HG03565 (cell line): ENCODE measurements around the gene PLEKHM3.
A peak's percentile ranks its signal among the peaks of the same experiment; 100 is the strongest.
"Not testable (repeated sequence)": the region's sequence is repeated elsewhere in the genome, so short reads cannot be mapped to it uniquely, and the experiment has no call there.

ENCODE experiments used
- ATAC-seq: cut with Tn5 transposase; IDR thresholded peaks from one replicate; pipeline ENCODE4 v1.9.1; 2021; ENCODE audit warnings: mild to moderate bottlenecking, moderate library complexity; ENCODE audit not compliant: unreplicated experiment

PLEKHM3 gene

GRCh38 chr2:208037564-208038487 lies 12.5 kb upstream of the PLEKHM3 start:
- no peak for ATAC-seq

DNA sequence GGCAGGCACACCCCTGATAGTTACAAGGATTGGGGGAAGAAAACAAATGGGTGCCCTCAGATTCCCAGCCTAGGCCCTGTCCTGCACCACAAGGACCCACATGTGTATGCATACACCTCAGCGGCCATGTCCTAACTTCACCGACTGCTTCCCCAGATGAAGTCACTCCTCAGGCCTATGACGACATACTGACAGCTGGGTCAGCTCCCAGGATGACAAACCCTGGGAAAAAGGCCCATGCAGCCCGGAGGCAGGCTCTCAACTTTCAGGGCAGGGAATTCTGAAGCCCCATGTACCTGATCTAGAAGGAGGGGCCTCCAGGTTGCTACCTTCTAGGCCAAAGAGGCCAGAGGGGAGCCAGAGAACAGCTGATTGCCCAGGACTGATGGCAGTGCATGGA lies 11.0 kb upstream of the PLEKHM3 start:
- no peak for ATAC-seq

DNA sequence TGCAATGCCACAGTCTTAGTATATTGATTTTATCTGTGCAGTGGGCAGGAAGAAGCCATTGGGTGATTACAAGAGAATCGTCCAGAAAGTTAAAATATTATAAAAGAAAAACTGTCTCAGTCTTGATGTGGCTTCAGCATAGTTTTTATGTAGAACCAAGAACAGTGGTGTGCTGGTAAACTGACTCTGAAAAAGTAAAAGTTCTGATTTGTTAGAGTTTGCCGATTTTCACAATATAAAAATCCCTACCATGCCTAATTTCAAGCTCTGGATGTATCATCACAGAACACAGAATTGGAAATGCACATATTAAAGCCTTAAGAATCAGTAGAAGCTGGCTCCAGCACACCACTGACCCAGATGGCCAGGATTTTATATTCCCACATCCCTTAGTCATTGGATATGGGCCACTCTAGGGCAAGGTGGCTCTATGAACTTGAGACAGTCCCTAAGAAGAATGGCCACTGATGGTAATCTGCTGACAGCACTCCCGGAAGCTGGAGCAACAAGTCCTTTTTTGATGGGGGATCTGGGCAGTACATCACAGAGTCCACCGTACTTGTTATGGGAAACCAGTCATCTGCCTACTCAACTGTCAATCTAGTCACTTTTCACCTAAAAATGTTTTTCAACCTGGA lies 9.3 kb upstream of the PLEKHM3 start:
- no peak for ATAC-seq

DNA sequence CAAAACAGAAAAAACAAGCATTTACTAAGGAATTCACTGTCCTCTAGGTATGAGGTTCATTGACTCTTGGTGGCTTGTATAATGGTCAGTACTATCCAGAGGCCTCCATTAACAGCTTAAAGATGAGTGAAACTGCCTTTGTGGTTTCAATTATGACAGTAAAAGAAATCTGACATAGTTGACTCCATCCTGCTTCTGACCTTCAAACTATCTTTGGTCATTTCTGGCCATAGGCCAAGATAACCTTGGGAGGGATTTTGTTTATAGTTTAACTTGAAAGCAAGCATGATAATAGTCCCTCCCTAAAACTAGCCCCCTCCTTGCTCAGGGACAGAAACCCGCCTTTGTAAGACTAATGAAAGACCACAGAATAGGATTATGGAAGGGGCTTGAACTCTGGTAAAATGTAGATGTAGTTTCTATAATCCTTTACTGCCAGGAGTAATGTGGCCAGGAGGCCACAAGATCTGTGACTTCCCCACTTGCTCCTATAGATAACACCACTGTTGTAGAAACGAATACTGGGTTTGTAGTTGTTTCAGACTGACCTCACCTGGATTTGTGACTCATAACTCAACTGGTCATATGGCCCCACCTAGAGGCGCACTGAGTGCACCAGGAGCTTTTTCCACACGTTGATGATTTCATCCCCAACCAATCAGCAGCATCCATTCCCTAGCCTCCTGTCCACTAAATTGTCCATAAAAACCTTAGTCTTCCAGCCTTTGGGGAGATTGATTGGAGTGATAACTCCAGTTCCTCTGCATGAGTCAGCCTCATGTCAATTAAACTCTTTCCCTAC lies 8.6 kb upstream of the PLEKHM3 start:
- peak; percentile 91 for ATAC-seq

- no peak for ATAC-seq
Measured at GRCh38 chr2:208031608-208032019, 6.3 kb upstream of the PLEKHM3 start.

DNA sequence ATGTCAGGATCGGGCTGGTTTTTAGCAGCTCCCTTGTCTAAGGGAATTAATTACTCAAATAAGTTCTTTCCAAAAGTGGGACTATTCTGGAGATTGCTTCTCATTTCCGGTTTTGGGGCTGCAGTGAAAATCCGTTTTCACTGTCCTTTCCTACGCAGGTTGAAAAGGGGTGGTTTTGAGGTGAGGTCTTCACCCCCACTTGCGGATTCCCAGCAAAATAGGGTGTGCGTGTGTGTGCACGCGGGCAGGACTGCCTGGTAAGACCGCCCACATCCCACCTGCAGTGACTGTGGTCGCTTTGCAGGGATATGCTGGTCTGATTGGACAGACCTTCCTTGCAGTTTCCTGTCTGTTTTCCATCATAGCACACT lies 472 bp upstream of the PLEKHM3 start:
- no peak for ATAC-seq

- ATAC-seq = no peak
Measured at GRCh38 chr2:208024091-208024490, 1.2 kb downstream of the PLEKHM3 start.

DNA sequence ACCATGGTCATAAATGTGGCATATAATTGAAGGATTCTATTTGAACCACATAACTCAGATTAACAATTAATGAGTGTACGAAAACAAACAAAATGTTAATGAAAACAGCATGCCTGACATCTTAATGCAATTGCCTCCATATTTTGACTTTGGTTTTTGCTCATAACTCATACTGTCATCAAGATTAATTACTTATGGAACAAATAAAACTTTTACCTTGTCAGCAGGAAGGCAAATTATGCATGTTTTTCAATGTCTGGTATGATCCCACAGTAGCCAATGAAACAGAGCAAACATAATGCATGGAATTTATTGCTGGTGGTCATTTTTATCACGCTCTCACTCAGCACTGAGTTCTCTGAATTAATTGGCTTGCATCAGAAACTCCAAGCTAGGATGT lies 5.1 kb downstream of the PLEKHM3 start:
- no peak for ATAC-seq

GRCh38 chr2:208018124-208018712 lies 7.1 kb downstream of the PLEKHM3 start:
- not testable (repeated sequence) for ATAC-seq

DNA sequence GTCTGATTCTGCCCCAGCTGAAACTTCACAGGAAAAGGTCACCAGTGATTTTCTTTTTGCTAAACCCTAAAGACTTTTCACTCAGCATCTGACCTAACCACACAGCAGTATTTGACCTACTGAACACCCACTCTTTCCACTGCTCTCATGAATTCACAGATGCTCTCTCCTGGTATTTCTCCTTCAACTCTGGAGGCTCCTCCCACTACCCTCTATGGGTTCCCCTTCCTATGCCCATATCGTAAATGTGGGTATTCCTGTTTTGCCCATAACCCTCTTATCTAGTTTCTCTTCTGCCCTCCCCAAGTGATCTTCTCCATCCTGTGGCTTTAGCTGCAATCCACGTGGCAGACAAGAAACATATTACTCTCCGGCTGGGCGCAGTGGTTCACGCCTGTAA lies 7.6 kb downstream of the PLEKHM3 start:
- ATAC-seq = no peak

DNA sequence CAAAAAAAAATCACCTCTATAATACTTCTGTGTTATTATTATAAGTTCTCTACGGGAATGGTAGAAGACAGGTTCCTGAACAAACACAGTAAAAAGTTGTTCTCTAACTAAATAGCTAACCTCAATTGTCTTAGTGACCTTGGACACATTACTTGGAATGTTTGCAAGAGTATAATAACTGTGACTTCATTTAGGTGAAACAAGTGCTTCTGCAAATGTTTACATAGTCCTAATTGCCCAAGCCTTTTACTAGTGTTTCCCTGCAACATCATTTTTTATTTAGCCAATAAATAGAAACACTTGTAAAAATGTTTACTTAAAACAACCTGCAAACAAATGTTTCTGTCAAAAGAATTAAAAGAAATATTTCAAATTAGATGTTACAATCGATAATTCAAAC lies 9.9 kb downstream of the PLEKHM3 start:
- no peak for ATAC-seq

GRCh38 chr2:208013285-208014178 lies 11.8 kb downstream of the PLEKHM3 start:
- ATAC-seq = no peak

- no peak for ATAC-seq
Measured at GRCh38 chr2:208012449-208012848, 12.9 kb downstream of the PLEKHM3 start.

- ATAC-seq = no peak
Measured at GRCh38 chr2:208010506-208010905, 14.8 kb downstream of the PLEKHM3 start.

DNA sequence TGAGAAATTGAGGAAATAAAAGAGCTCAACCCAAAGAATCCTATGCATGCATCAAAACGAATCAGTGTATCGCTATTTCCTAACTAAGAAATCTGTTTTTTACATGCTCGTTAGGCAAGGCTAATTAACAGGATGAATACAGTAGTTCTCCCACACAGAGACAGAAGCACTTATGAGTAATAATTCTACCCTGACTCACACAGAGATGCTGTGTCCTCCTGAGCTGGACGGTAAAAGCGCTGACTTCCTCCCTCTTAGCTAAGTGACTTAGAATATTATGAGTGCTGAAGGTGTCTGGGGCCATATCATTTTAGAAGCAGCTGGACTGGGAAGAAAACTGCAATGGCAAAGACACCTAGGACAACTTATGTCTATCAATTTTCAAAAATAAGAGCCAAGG lies 18.5 kb downstream of the PLEKHM3 start:
- ATAC-seq = no peak

GRCh38 chr2:208006337-208006736 lies 19.0 kb downstream of the PLEKHM3 start:
- ATAC-seq = no peak

DNA sequence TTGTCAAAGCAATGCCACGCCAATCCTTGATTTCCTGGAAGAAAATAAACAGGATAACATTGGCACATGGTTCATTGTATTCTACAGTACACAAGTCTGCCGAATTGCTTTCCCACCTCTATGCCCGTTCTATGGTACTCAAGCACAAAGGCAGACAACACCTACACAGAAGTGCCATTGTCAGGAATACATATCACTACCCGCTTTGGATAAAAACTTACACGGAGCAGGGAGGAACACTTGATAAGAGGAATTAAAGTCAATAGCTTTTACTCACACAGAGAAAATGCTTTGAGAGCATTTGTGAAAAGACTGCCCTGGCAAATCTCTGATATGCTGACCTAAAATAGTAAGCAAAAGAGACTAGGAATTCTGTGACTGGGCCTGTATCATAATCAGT lies 23.4 kb downstream of the PLEKHM3 start:
- no peak for ATAC-seq

DNA sequence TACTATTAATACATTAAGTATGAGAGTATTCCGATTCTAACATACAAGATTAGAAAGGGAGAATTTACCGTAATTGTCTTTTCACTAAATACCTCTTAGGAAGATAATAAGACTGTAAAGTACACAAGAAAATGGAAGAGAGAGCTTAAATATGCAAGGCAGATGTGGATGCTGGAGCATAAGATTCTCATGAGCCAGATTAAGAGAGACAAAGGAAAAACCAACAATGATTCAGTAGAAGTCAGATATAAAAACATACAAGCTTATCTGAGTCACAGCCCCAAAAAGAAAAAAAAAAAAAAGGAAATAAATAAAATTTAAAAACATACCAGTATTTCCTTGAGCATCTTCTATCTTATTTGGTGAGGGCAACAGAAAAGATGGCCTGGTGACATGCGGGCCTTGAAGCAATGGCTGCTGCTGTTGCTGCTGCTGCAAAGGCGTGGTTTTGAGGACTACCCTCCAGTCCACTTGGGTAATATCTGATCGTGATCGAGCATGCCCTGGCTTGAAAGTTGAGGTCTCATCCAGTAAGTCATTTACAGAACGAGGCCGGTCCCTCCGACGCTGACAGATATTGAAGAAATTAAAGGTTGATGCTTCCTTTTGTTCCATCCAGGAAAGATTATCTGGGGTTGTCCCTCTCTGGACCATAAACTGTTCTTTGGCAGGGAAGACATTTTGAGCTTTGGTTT lies 24.5 kb downstream of the PLEKHM3 start:
- ATAC-seq = no peak

DNA sequence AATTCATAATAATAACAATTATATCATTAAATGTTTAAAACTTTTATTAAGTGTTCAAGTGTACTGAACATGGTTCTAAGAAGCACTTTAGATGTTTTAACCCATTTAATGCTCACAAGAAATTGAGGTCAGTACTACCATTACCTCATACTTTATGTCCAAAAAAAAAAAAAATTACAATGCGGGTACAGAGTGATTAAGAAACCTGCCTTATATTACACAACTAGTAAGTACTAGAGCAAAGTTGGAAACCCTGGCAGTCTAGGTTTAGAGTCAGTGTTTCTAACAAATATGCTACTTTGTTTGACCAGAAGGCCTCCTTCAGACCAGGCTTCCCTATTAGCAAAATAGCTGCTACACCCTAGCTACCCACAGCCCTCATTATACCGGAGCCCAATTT lies 28.5 kb downstream of the PLEKHM3 start:
- ATAC-seq = no peak

DNA sequence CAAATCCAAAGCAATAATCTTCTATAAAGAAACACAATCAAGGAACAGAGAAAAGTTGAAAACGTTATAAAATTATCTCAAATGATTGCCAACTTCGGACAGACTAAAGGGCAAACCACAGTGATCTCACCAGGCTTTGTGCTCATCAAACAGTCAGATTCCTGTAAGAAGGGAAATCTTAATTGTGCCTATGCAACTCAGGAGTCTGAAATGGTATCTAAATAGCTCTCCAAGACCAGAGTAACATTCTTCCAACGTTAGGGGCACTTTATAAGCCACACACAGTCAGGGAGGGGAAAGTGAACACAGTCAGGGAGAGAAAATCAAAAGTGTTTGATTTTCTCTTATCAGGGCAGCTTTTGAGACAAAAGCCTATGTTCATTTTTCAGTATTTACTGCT lies 29.4 kb downstream of the PLEKHM3 start:
- no peak for ATAC-seq
